ENCODE measurements around the gene RABGAP1L. TPM values are rescaled to one million over a fixed set of nuclear protein-coding genes. Genes with fewer than 3 reads are reported as not detected.

The RABGAP1L gene
- total RNA-seq, 1 donor from 2014 or later: 69.4 TPM

- intact Hi-C loops (cut with micrococcal nuclease): no loop called here
These were observed 35.1 kb downstream of the RABGAP1L start for GRCh38 chr1:174194461-174194860.

GRCh38 chr1:174197088-174197487 is 37.8 kb downstream of the RABGAP1L start:
- intact Hi-C loops (cut with micrococcal nuclease): no loop called here

GRCh38 chr1:174197547-174197946 is 38.2 kb downstream of the RABGAP1L start:
- intact Hi-C loops (cut with micrococcal nuclease): no loop called here

- intact Hi-C loops (cut with micrococcal nuclease): no loop called here
These were observed 38.9 kb downstream of the RABGAP1L start for GRCh38 chr1:174198202-174198601.

- intact Hi-C loops (cut with micrococcal nuclease): no loop called here
These were observed 41.4 kb downstream of the RABGAP1L start for GRCh38 chr1:174200746-174201145.

GRCh38 chr1:174204697-174205308 is 45.5 kb downstream of the RABGAP1L start:
- intact Hi-C loops (cut with micrococcal nuclease): loop anchor here (1.0 kb wide), 1 partner anchor 46 kb away; the partner anchor contains the start of gene RABGAP1L

- intact Hi-C loops (cut with micrococcal nuclease): no loop called here
These were observed 47.0 kb downstream of the RABGAP1L start for GRCh38 chr1:174206148-174206836.

- intact Hi-C loops (cut with micrococcal nuclease): loop anchor here (10.0 kb wide), 1 partner anchor 115 kb away; no protein-coding TSS in a partner anchor
These were observed 50.2 kb downstream of the RABGAP1L start for GRCh38 chr1:174209347-174210187.

- intact Hi-C loops (cut with micrococcal nuclease): loop anchor here (10.0 kb wide), 1 partner anchor 117 kb away; no protein-coding TSS in a partner anchor
These were observed 52.2 kb downstream of the RABGAP1L start for GRCh38 chr1:174211486-174211885.

GRCh38 chr1:174215766-174216165 is 56.4 kb downstream of the RABGAP1L start:
- intact Hi-C loops (cut with micrococcal nuclease): loop anchor here (2.0 to 10.0 kb wide), 7 partner anchors 57 to 391 kb away; partner anchors contain the start of genes CENPL, DARS2, RABGAP1L and RC3H1

GRCh38 chr1:174217248-174217647 is 57.9 kb downstream of the RABGAP1L start:
- intact Hi-C loops (cut with micrococcal nuclease): loop anchor here (1.0 to 10.0 kb wide), 9 partner anchors 58 to 1472 kb away; partner anchors contain the start of genes CENPL, DARS2, RABGAP1L and RC3H1

- intact Hi-C loops (cut with micrococcal nuclease): loop anchor here (1.0 to 10.0 kb wide), 9 partner anchors 59 to 1473 kb away; partner anchors contain the start of genes CENPL, DARS2, RABGAP1L and RC3H1
These were observed 58.7 kb downstream of the RABGAP1L start for GRCh38 chr1:174217787-174218574.

- intact Hi-C loops (cut with micrococcal nuclease): loop anchor here (5.0 to 10.0 kb wide), 3 partner anchors 124 to 267 kb away; no protein-coding TSS in a partner anchor
These were observed 59.7 kb downstream of the RABGAP1L start for GRCh38 chr1:174218983-174219382.

GRCh38 chr1:174219606-174220370 is 60.5 kb downstream of the RABGAP1L start:
- intact Hi-C loops (cut with micrococcal nuclease): loop anchor here (5.0 to 10.0 kb wide), 3 partner anchors 125 to 267 kb away; no protein-coding TSS in a partner anchor

- intact Hi-C loops (cut with micrococcal nuclease): no loop called here
These were observed 62.4 kb downstream of the RABGAP1L start for GRCh38 chr1:174221681-174222080.

GRCh38 chr1:174222166-174222949 is 63.0 kb downstream of the RABGAP1L start:
- intact Hi-C loops (cut with micrococcal nuclease): no loop called here

- intact Hi-C loops (cut with micrococcal nuclease): no loop called here
These were observed 65.3 kb downstream of the RABGAP1L start for GRCh38 chr1:174224641-174225040.

GRCh38 chr1:174225499-174226204 is 66.3 kb downstream of the RABGAP1L start:
- intact Hi-C loops (cut with micrococcal nuclease): no loop called here

Data from T-helper 1 cell treated with Interleukin-12 subunit alpha and Interleukin-12 subunit beta and Interleukin-4 antibody, amounts not matched to agents 30 ng/mL and 1 ng/mL, for 36 hours (primary cell).